VCaP (cell line): ENCODE results near the gene HES1.

Experiments
- H3K27ac ChIP-seq: fragments of 450-650 bp; 2 replicates; pipeline ENCODE4 v1.5.1; 2017
- CTCF ChIP-seq: fragments of 450-650 bp; conservative IDR thresholded peaks from 2 replicates; pipeline ENCODE4 v1.5.1; 2017; ENCODE audit warnings: mild to moderate bottlenecking, moderate library complexity

Gene HES1

DNA sequence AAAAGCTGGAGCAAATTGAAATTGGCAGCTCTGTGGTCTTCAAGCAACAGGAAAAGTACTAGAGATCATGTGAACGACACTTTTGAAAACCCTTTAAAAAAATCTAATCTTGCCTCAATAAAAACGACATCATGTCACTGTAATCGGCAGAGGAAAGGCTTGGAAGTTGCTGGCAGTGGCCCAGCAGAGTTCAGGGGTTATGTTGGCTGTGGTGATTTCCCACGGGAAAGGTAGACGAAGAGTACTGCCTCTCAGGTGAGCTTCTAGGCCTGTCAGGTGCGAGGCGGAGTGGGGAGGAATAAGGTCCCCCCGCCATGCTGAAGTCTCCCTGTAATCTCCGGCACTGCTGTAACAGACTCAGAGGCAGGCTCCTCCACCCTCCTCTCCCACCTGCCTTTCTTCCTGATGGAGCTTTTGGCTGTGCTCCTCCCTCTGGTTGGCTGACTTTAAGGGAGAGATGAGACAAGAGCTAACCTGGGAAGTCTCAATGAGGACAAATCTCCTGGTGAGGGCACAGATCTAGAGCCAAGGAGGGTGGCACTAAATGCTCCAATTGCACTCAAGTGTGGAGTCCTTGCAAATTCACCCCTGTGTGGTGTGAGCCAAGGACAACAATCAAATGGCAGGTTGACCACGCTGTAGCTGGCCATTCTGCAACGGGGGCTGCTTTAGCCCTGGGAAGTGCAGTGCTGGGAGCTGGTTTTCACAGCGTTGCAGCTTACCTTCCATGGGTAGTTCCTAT is 18.7 kb upstream of the HES1 start:
- peak overlapping the region; percentile 46; the same call in 1 of the 2 replicates for H3K27ac ChIP-seq
- TF ChIP-seq CTCF: no peak

DNA sequence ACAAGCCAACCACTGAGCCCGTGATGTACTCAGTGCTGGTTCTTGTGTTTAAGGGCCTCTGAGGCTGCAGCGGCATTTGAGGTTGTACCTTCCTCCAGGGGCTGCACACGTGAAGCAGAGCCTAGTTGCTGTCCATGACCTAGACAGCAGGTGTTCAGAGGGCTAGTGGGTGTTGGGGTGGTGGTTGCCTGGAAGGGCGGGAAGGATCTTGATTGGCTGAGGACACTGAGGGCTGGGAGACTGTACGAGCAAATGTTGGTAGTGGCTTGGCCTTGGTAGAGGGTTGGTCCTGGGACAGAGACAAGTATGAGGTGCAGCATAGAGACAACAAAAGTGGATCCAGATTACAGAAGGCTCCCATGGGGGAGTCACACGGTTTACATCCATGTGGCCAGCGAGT is 17.0 kb upstream of the HES1 start:
- H3K27ac ChIP-seq: no peak overlapping the region
- TF ChIP-seq CTCF: no peak

DNA sequence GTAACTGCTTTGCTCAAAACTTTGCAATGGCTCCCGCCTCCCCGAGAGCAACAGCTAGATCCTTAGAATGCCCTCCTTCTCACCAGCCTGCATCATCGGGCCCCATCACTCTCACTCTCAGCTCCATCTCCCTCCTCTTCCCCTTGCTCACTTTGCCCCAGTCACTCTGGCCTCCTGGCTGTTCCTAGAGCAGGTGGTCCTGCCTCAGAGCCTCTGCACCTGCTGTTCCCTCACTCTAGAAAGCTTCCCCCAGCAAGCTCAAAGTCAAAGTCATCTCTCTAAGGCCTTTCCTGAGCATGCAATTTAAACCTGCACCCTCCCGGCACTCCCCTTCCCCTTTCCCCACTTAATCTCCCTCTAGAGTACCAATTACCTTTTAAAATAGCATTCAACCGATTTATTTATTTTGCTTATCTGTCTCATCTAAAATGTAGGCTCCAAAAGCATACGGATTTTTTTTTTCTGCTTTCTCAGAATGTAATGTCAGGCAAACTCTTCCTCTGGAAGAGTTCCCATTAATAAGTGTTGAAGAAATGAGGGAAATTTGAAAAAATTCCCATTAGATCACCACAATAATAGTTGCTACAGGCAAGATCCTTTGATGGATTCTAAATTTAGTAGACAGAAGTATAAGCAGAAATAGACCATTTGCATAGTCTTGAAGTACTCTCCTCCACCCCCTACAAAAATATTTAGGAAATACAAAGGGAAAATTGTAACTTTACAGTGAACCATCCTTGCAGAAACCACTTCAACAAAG is 15.9 kb upstream of the HES1 start:
- TF ChIP-seq CTCF: no peak
- H3K27ac ChIP-seq: no peak overlapping the region

- no peak overlapping the region for H3K27ac ChIP-seq
- no peak for TF ChIP-seq CTCF
Observed at GRCh38 chr3:194120789-194121770, 14.9 kb upstream of the HES1 start.

- H3K27ac ChIP-seq: no peak overlapping the region
- TF ChIP-seq CTCF: no peak
Observed at GRCh38 chr3:194121891-194122631, 13.9 kb upstream of the HES1 start.

DNA sequence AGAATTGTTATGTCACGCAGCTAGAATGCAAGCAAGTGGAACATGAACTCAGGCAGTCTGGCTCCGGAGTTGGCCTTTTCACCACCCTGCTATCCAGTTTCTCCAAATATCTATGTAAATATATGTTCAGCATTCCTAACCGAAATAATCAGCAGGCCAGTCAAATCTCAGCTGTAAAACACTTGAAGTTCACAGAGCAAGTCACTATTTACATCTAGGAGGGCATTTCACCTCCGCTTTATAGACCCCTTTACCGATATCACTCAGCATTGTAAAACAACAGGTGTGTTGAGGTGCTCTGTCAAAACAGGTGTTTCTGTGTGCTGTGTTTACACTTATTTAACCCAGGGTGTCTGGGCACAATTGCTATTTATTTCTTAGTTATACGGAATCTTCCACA is 12.2 kb upstream of the HES1 start:
- TF ChIP-seq CTCF: no peak
- H3K27ac ChIP-seq: no peak overlapping the region
